Fibroblast of the aortic adventitia (primary cell): ENCODE measurements around the gene AK4. TPM values are rescaled to one million over a fixed set of nuclear protein-coding genes. Genes with fewer than 3 reads are reported as not detected.

Source experiments
- DNase-seq: peaks from one replicate; pipeline ENCODE4 v3.0.0-alpha.2; 2010; ENCODE audit warnings: low read depth
- H3K4me3 ChIP-seq: 2 replicates; pipeline ENCODE4 v1.5.1; 2011; ENCODE audit warnings: low read depth, mild to moderate bottlenecking, control low read depth, low read length, moderate library complexity
- CTCF ChIP-seq: IDR thresholded peaks from 2 replicates; pipeline ENCODE4 v1.5.1; 2011; ENCODE audit warnings: mild to moderate bottlenecking, low read length, control low read depth, inconsistent platforms; ENCODE audit not compliant: insufficient read depth
- total RNA-seq: library from RNA; depleted of rRNA; stranded (reverse); fragments of >200 nt; gene quantifications from 2 replicates; pipeline ENCODE4 v1.2.3, GENCODE V29; 2012; ENCODE audit warnings: low replicate concordance

AK4 gene
- total RNA-seq, 1 donor = 10.6 TPM

GRCh38 chr1:65178235-65178634, 30.2 kb downstream of the AK4 start:
- TF ChIP-seq CTCF = no peak
- no peak overlapping the region for H3K4me3 ChIP-seq
- no peak for DNase-seq

GRCh38 chr1:65179148-65179547, 31.1 kb downstream of the AK4 start:
- TF ChIP-seq CTCF = no peak
- no peak overlapping the region for H3K4me3 ChIP-seq
- DNase-seq = no peak

- no peak for TF ChIP-seq CTCF
- no peak overlapping the region for H3K4me3 ChIP-seq
- DNase-seq = no peak
Observed at GRCh38 chr1:65180977-65181376, 33.0 kb downstream of the AK4 start.

- no peak for DNase-seq
- no peak for TF ChIP-seq CTCF
- H3K4me3 ChIP-seq = no peak overlapping the region
Observed at GRCh38 chr1:65182658-65183268, 34.8 kb downstream of the AK4 start.

GRCh38 chr1:65189576-65190115, 41.6 kb downstream of the AK4 start:
- no peak for TF ChIP-seq CTCF
- no peak for DNase-seq
- H3K4me3 ChIP-seq = no peak overlapping the region

GRCh38 chr1:65190229-65190628, 42.2 kb downstream of the AK4 start:
- no peak for DNase-seq
- no peak for TF ChIP-seq CTCF
- H3K4me3 ChIP-seq = no peak overlapping the region
